ENCODE data around the gene BMP7. TPM values are rescaled to one million over a fixed set of nuclear protein-coding genes. Genes with fewer than 3 reads are reported as not detected.

The BMP7 gene
- total RNA-seq, 4 donors from 2014 or later = 34.0 to 113 (median 80.2) TPM

DNA sequence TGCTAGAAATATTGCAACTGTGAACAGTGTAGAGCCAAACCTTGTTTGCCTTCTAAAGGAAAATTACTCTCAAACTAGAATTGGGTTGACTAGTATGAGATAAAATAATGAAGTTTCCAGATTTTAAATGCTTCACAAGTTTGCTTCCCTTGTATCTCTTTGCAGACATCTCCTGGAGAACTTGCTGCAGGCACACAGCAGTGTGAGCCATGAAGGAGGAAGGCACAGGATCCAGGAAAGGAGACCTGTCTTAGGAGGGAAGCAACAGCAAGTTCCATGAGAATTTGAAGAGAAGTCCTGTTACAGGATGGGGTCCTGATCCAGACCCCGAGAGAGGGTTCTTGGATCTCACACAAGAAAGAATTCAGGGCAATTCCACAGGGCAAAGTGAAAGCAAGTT, 115.9 kb downstream of the BMP7 start:
- 79 to 84% methylated on average over 1 of the region's 1 CpG for WGBS, 2 donors
- no peak for DNase-seq
- peaks cover 0 to 6% of the 10 kb centered on the region in 2 donors for H3K4me1 ChIP-seq
- H3K27ac ChIP-seq = no peak overlapping the region
- intact Hi-C loops (cut with DNase I) = no loop called here
- no peaks in the 10 kb centered on the region for H3K36me3 ChIP-seq
- H3K9me3 ChIP-seq = no peaks in the 10 kb centered on the region
- H3K4me3 ChIP-seq (replicated peaks in 1 of 3) = no peak overlapping the region
- H3K27me3 ChIP-seq = no peaks in the 10 kb centered on the region
- TF ChIP-seq, protein P1, sequence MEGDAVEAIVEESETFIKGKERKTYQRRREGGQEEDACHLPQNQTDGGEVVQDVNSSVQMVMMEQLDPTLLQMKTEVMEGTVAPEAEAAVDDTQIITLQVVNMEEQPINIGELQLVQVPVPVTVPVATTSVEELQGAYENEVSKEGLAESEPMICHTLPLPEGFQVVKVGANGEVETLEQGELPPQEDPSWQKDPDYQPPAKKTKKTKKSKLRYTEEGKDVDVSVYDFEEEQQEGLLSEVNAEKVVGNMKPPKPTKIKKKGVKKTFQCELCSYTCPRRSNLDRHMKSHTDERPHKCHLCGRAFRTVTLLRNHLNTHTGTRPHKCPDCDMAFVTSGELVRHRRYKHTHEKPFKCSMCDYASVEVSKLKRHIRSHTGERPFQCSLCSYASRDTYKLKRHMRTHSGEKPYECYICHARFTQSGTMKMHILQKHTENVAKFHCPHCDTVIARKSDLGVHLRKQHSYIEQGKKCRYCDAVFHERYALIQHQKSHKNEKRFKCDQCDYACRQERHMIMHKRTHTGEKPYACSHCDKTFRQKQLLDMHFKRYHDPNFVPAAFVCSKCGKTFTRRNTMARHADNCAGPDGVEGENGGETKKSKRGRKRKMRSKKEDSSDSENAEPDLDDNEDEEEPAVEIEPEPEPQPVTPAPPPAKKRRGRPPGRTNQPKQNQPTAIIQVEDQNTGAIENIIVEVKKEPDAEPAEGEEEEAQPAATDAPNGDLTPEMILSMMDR (IDR thresholded peaks at IDR 0.05) = no peak
- TF ChIP-seq POLR2A (IDR thresholded peaks at IDR 0.05) = no peak

DNA sequence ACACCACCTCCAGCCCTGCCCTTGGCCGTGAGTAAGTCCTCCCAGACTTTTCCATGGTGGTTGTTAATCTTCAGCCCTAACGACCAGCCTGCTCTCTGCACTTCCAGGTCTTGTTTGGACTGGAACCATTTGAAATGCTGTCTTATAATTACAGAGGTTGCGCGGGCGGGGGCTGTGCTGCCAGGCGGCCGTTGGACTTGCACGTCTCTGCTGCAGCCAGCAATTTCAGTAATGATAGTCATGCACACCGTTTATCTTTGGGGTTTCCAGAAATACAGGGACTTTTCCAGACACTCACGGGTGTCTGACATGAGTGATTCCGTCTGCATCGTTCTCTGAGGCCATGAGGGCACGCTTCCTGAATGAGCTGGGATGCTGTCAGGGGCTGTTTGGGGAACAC, 118.2 kb downstream of the BMP7 start:
- Histone ChIP-seq H3K27me3 (no peaks in the 10 kb centered on the region), H3K36me3 (no peaks in the 10 kb centered on the region), H3K4me3 (replicated peaks in 1 of 3) (no peak overlapping the region), H3K9me3 (no peaks in the 10 kb centered on the region), H3K4me1 (peaks cover 0 to 6% of the 10 kb centered on the region in 2 donors), H3K27ac (no peak overlapping the region)
- TF ChIP-seq POLR2A (IDR thresholded peaks at IDR 0.05) = no peak
- TF ChIP-seq, protein P1 (IDR thresholded peaks at IDR 0.05) = no peak
- intact Hi-C loops (cut with DNase I) = no loop called here
- 5 to 25% methylated on average over 13 of the region's 13 CpGs for WGBS, 2 donors
- peak; percentile 67 to 74 for DNase-seq

DNA sequence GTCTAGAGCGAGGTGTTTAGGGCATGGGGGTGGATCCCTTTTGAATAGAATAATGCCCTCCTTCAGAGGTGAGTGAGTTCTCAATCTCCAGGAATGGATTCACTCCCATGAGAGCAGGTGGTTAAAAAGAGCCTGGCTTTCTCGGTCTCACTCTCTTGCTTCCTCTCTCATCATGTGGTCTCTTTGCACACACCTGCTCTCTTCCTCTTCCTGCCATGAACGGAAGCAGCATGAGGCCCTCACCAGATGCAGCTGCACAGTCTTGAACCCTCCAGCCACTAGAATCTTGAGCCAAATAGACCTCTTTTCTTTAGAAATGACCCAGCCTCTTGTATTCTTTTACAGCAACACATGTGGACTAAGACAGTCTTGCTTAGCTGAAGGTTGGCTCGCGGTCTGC, 119.3 kb downstream of the BMP7 start:
- no peak overlapping the region for H3K4me3 ChIP-seq (replicated peaks in 1 of 3)
- peaks cover 0 to 6% of the 10 kb centered on the region in 2 donors for H3K4me1 ChIP-seq
- H3K27ac ChIP-seq = no peak overlapping the region
- TF ChIP-seq, protein P1 (IDR thresholded peaks at IDR 0.05) = no peak
- TF ChIP-seq POLR2A (IDR thresholded peaks at IDR 0.05) = no peak
- no peaks in the 10 kb centered on the region for H3K9me3 ChIP-seq
- no peaks in the 10 kb centered on the region for H3K36me3 ChIP-seq
- H3K27me3 ChIP-seq = no peaks in the 10 kb centered on the region
- intact Hi-C loops (cut with DNase I) = no loop called here
- no peak for DNase-seq
- 87 to 91% methylated on average over 5 of the region's 5 CpGs for WGBS, 2 donors

DNA sequence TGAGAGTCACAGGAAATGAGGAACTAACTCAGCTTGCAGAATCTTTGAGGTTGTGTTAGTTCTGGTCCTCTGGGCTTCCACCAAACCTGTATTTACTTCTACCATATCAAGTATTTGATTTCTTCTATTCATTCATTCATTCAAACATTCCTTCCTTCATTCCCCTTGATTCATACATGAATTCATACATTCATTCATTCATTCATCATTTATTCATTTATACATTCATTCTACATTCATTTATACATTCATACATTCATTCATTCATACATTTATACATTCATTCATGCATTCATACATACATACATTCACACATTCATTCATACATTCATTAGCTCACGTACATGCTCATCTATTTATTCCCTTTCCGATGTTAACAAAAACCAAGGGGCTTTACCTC, 120.3 kb downstream of the BMP7 start:
- H3K27ac ChIP-seq = no peak overlapping the region
- H3K4me1 ChIP-seq = peaks cover 0 to 6% of the 10 kb centered on the region in 2 donors
- no peaks in the 10 kb centered on the region for H3K36me3 ChIP-seq
- no peaks in the 10 kb centered on the region for H3K9me3 ChIP-seq
- no peaks in the 10 kb centered on the region for H3K27me3 ChIP-seq
- TF ChIP-seq, protein P1 (IDR thresholded peaks at IDR 0.05) = no peak
- TF ChIP-seq POLR2A (IDR thresholded peaks at IDR 0.05) = no peak
- intact Hi-C loops (cut with DNase I) = no loop called here
- no peak for DNase-seq
- no peak overlapping the region for H3K4me3 ChIP-seq (replicated peaks in 1 of 3)
- 94 to 95% methylated on average over 2 of the region's 2 CpGs for WGBS, 2 donors

DNA sequence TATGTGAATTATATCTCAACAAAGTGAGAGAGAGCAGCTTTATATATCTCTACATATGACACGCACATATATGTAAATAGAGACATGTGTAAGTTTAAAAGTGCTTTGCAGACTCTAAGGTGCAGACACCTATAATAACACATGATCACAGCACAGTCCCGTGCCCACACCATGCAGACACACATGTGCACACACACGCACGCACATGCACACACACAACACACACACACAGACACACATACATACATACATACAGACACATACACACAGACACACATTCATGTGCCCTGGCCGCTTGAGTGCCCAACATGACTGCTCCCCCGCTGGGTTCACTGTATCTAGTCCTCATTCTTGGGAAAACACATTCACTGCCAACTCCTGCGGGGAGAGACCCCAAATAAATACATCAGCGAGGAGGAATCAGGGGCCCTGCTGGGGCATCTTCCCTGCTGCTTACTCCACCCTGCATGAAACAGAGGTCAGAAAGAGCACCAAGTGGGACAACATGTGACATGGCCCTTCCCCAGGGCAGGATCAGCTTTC, 121.3 kb downstream of the BMP7 start:
- Histone ChIP-seq H3K9me3 (no peaks in the 10 kb centered on the region), H3K4me3 (replicated peaks in 1 of 3) (no peak overlapping the region), H3K36me3 (no peaks in the 10 kb centered on the region), H3K4me1 (peaks cover 0 to 6% of the 10 kb centered on the region in 2 donors), H3K27ac (no peak overlapping the region), H3K27me3 (no peaks in the 10 kb centered on the region)
- intact Hi-C loops (cut with DNase I) = no loop called here
- TF ChIP-seq, protein P1 (IDR thresholded peaks at IDR 0.05) = no peak
- TF ChIP-seq POLR2A (IDR thresholded peaks at IDR 0.05) = no peak
- WGBS, 2 donors = 82 to 92% methylated on average over 8 of the region's 8 CpGs
- no peak for DNase-seq

All from thyroid gland (tissue), 4 donors.